Stimulated activated naive CD4-positive, alpha-beta T cell treated with Interleukin-2 at 50 U/mL for 16 hours (primary cell): ENCODE measurements around the gene DDX25.

ENCODE experiments used
- DNase-seq: peaks from one replicate; lab custom pipeline; 2025; lab: John Stamatoyannopoulos, UW

The DDX25 gene

DNA sequence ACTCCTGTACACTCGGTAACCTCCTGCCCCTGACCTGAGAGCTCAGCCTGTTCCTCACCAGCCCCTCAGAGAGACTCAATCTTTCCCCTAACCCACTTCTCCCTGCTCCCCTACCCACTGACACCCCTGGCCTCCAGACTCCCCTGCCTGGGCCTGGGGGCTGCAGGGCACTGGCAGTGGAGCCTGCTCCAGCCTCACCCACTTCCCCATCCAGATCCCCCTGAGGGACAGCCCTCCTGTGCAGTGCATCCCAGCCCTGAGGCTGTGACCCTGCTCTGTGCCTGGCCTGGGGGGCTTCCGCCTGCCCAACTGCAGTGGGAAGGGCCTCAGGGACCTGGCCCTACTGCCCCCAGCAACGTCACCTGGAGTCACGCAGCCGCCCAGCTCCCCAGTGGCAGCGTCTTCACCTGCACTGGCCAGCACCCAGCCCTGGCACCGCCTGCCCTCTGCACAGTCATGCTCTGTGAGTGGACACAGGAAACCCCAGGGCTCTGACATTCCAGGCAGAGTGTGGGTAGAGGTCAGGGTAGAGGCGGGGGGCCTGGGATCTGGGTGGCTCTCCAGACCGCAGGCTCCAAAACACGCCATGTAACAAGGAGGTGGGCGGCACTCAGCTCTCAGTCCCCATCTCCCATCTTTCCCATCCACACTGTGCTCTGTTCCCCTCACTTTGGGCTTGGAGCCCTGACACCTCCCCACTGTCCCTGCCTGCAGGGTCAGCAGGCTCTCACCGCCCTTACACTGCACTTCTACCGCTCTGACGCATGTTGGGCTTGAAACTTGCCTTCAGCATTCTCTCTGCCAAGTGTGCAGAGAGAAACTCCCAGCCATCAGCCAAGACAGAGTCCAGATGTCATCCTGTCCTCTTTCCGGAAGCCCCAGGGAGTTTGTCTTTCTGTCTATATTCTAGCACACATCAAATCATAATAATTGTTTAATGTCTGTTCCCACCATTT is 46.7 kb downstream of the DDX25 start:
- no peak for DNase-seq

DNA sequence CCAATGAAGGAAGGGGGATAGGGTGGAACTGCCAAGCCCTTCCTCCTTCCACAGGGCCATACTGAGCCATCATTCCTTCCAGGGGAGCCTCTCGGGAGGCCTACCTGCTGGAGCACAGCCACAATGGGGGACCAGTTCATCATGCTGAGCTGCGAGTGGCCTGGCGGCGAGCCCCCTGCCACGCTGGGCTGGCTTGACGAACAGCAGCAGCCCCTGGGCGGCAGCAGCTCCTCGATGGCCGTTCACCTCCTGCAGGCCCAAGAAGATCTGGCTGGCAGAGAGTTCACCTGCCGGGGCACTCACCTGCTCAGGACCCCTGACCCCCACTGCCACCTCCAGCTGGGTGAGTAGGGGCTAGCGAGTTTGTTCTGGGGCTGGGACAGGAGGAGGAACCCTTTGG is 47.4 kb downstream of the DDX25 start:
- no peak for DNase-seq

DNA sequence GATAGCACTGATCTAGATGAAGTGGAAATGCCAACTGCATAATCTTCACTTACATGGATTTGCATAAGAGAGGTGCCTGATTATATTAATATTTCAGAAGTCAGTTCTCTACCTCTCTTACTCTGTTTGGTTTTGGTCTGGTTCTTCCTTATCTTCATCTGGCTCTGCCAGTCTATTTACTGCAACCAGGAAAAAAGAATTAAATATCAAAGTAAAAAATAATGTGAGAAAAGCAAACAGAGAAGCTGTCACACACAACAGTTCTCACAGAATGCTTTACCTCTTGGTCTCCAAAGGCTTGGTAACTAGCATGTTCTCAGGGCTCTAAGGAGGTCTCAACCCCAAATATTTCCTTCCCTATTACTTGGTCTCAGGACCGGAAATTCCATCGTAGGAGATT is 48.3 kb downstream of the DDX25 start:
- DNase-seq, result no peak

DNA sequence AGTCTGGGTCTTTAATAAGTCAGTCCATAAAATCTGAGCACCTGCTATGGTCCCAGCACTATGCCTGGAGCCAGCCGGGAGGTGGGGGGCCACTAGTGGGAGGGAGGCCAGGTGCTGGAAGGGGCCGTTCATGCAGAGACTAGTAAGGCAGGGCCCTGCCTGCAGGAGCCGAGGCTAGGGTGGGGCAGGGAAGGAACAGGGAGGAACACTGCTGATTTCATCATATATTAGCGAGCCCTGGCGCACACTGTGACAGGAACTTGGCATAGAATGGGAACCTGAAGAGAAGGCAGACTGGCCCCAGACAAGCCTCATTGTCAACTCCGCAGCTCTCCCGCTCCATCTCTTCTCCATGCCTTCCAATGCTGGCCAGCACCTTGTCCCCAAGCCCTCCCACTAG is 48.7 kb downstream of the DDX25 start:
- DNase-seq, result no peak

DNA sequence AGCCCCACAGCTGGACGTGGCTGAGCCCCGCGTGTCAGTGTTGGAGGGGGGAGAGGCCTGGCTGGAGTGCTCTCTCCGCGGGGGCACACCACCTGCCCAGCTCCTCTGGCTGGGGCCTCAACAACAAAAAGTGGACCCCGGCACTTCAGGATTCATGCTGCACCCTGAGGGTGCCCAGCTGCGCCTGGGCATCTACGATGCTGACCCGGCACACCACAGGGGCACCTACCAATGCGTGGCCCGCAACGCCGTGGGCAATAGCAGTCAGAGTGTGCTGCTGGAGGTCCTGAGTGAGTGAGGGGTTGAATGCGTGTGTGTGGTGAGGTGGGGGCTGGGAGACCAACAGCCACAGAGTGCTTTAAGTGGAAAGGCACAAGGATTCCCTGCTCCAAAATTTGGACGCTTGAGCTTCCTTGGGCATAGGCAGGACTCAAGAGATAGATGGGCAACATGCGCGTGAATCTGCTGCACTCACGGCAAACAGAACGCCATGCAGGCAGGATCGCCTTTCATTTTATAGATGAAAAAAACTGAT is 49.2 kb downstream of the DDX25 start:
- DNase-seq, result no peak

DNA sequence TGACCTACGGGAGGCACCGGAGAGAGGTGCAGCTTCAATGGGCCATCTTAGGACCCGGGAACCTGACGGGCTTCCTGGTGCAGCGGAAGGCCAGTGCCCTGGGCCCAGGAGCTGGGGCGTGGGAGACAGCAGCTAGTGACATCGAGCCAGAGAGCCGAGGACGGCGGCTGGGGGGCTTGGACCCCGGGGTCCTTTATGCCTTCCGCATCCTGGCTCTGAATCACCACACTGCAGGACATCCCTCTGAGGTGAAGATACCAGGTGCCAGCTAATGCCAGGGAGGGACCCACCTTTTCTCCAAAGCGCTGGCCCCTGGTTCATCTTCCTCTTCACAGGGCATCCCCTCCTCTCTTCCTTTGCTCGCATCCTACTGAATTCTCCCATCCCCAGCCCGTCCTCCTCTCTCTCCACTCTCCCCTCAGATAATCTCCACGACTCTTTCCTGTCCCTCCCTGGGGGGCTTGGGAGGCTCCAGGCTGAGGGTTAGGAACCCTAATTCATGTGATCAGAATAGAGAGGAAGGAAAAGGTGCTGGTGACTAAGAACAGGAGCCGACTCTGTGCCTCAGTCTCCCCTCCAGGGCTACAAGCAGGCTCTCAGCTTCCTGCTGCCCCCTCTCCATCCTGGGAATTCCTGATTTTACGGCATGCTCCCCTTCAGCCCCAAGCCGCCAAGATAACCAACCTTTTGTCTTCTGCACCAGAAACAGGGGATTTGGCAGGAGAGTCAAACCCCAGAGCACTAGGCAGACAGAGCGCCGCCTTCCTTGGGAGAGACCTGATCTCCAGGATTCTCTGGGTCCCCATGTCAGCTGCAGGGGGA is 50.0 kb downstream of the DDX25 start:
- DNase-seq, result no peak

DNA sequence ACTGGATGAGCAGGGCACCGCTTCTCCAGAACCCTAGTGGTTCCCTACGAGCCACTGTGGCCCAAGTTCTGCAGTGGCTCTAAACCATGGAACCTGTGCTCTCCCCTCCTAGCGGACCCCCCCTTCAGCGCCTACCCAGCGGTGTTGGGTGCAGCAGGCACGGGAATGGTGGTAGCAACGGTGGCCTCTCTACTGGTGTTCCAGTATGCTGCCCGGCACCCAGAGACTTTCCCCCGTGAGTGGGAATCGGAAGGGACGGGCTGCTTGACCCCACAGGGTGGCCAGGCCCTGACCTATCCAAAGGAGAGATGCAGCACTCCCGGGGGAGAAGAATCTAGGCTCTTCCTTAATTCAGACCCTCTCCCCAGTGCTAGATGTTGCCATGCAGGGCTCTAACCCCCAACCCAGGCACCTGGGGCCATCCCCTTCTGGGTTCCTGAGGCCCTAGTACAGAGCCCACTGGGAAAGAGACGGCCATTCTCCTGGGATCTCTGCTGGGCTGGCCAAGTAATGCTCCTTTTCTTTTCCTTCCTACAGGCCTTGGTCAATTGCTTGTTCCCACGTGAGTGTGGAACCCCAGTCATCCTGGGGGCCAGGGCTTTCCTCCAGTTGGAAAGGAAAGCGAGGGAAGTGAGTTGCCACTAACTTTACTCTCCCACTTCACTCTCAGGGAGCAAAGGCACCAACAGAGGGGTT is 50.8 kb downstream of the DDX25 start:
- DNase-seq, result no peak

DNA sequence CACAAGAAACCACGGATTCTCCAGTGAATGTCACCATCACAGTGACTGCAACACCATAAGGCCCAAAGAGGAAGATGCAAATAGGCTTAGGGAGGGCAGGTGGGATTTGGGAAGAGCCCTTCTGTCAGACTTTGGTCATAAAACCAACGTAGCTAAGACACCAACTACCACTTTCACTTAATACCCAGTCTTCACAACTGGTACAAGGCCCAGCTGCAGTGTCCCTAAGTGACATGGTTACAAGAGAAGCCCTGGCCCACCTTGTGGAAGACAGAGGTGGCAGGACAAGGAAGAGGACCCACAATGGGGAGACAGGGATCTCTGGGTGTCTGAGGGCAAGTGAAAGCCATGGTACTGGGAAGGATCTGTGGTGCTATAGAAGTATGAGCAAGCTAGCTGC is 51.5 kb downstream of the DDX25 start:
- DNase-seq, result no peak

DNA sequence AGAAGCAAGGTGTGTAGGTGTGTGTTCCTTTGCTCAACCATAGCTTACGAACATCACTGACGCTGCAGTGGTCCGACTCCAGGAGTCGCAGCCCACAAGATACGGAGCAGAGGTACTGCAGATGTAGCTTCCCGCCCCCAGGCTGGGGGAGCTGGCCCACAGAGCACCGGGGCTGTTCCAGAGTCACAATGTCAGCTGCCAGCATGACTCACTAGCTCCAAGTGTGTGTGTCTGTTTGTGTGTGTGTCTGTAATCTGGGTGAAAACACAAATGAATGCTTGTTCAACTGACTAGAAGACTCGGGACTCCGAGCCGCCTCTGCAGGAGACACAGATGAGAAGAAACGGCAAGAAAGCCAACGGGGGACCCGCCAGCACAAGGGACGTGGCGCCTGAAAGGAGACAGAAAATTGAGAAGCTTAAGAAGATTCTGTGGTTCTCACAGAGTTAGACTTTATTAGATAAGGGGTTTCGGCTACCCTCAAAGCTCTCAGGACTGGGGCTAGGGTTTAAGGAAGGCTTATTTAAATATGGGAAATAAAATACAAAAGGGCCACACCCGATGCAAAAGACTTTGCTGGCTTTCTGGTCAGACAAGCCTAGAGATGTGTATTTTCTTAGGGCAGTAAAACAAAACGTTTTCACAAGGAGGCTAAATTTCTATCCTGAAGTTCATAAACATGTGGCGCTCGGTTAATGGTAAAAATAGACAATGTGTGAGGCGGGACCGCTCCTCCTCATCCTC is 52.3 kb downstream of the DDX25 start:
- no peak for DNase-seq

DNA sequence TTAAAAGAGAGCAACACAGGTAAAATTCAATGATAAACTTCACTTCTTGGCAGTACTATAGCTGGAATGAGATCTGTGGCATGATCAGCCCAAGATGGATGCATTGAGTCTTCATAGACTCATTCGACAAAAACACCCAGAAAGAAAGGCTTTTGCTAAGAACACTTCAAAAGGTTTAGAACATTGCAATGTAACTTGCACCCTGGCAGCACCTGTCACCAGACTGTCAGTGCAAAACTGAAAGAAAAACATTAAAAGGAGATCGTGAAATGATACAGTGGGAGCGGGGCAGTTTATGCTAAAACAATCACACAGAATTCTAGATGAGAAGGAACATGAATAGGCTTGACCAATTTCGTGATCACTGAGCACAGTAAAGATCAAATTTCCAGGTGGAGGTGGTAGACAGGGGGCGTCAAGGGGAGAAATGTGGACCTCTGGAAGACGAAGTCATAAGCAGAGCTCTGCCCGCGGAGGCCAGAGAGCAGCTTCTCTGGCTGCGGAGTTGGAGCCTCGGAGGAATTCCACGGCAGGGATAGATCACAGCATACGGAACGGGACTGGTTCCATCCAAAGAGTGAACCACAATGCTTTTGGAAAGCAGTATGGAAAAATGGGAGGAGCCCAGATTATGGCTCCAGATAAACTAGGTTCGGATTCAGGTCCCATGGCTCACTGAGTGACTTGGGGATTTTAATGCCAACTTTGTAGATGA is 53.5 kb downstream of the DDX25 start:
- no peak for DNase-seq

DNA sequence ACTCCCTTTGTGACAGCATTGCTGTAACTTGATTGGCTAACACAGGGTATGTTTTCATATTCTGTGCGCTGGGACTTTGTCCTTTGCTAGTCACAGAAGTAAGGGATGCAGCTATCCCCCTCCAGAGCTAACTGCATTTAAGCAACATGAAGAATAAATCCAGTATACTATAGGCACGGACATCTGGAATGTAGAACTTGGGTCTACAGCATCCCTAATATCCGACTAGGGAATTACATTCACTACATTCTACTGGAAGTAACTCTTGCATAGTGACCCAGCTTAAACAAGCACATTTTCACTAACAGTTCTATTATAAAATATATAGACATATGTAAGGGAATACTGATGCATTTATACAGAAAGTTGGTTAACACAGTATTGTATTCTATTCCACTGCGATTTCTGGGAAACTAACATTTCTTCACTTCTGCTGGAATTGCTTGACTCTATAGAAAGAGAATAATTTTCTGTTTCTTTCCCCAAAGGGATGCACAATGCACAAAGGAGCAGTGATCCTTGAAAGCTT is 54.6 kb downstream of the DDX25 start:
- DNase-seq, result no peak

DNA sequence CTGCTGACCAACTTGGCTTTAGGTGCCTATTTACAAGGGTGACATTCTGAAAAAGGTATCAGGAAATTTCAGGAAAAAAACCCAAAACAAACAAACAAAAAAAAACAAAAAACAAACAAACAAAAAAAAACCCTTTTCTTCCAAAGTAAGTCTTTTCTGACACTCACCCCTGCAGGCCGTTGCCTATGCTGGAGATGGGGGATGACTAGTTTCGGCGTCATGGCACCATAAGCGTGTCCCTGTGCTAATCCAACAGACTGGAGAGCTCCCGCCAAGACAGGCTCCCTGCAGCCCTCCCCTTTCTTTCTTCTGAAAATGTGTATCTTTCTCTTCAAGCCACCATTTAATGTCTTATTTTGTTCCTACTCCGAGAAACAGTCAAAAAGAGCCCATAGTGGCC is 55.2 kb downstream of the DDX25 start:
- no peak for DNase-seq

DNA sequence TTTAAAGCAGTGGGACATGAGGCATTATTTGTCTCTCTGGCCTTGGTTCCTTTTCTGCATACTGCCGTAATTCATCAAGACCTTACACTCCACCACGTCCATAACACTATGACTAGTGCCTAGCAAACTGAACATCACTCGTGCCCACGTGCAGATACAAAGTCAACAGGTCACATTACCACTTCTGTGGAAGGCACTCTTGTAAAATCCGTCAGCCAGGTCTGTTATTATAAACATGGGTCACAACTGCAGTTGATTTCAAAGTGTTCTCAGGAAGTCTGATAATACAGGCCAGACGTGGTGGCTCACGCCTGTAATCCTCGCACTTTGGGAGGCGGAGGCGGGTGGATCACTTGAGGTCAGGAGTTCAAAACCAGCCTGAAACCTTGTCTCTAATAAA is 55.6 kb downstream of the DDX25 start:
- no peak for DNase-seq

DNA sequence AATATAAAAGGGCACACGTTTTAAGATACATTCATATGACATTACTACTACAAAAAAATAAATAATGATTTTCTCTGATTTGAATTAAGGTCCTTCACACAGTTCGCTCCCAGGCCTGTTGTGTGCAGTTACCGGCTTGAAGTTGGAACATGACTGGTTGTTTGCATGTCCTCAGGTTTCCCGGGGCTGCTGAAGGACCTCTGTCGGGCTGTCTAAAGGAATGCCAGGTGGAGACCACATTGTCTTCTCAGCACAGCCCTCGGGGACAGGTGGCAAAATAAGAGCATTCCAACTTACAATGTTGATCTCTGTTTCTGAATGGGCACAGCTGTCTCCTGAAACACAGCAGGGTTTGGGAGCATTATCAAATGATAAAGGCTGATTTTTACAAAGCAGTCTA is 56.5 kb downstream of the DDX25 start:
- DNase-seq, result no peak

DNA sequence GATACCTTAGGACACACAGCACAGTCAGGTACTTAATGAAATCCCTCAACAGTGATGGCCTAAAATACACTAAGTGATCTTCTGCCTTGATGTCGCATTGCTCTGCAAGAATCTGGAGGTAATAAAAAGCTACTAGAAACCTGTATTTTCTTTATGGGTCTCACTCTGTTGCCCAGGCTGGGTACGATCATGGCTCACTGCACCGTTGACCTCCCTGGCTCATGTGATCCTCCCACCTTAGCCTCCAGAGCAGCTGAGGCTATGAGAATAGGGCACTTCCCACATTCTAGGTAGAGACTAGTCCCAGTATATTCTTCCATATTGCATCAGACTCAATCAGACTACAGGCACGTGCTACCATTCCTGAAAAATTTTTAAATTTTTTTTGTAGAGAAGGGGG is 63.2 kb downstream of the DDX25 start:
- DNase-seq, result no peak

DNA sequence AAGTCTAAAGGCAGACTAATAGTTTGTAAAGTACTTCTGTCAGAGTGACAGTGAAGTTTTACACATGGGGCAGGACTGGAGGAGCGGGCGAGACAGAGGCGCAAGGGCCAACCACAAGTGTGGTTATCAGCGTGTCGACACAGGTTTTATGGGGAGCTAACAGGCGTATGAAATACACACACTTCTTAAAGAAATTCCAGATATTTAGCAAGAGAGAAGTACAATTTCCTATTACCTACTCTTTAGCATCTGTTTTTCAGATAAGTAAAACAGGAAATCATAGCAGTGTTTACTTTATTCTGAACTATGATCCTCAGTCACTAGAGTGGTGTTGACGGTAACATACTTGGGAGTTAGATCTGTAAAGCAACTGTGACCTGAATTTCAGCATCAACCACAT is 64.0 kb downstream of the DDX25 start:
- no peak for DNase-seq

DNA sequence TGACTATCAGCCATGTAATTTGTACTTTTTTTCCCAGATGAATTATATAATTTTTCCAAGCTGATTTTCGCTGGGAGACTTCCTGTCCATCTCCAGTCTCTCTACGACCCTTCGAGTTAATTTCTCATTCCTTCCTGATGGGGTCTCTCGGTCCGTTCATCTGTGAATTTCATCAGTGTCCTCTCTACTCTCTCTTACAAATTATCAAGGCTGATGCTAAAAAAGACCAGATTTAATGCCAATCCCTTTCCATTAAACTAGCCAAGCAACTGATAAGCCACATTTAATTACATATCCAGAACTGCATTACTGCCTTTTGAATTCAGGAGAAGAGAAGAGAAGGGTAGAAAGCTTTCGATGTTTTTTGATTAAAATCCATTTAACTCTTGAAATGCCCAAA is 67.3 kb downstream of the DDX25 start:
- DNase-seq, result no peak

DNA sequence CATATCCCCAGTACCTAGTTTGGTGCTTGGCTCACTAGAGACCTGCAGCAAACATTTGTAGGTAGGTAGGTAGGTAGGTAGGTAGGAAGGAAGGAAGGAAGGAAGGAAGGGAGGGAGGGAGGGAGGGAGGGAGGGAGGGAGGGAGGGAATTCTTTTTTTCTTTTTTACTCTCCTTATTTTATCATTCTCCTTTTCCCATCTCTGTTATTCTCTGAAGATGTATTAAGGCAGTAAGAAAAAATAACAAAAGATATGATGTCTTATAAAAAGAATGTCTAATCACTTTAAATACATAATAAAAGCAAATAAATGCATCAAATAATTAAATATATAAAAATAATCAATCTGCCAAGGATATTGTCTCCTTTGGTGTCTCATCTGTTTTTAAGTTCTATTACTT is 70.0 kb downstream of the DDX25 start:
- DNase-seq, result no peak

DNA sequence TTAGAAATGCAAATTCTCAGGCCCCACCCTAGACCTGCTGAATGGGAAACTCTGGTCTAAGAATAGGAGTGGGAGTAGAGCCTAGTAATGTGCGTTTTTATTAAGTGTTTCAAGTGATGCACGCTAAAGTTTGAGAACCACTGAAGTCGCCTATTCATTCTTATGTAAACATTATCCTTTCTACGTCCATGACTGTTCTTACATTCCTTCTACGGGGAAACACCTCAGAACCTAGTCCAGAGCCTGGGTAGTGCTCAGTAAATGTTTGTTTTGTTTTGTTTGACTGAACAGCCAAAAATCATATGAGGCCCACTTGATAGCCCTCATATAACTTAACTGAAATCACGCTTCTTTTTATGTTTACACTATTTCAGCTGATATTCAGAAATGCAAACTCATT is 71.3 kb downstream of the DDX25 start:
- DNase-seq, result no peak

DNA sequence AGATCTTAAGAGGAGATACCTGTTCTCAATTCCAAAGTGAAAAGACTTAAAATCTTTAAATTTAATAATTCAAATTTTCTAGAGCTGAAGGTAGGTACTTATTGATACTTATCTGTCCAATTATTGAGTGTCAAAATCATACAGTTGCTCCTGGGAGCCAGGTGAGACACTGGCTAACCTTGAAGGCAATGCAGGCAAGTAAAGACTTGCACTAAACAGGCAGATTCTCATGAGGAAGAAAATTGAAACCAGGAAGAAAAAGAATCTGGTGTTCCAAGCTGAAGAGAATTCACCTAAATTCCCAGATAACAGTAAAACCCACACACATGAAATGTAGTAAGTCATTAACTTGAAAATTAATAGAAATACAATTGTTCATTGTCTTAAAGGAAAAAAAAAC is 71.8 kb downstream of the DDX25 start:
- DNase-seq, result no peak

DNA sequence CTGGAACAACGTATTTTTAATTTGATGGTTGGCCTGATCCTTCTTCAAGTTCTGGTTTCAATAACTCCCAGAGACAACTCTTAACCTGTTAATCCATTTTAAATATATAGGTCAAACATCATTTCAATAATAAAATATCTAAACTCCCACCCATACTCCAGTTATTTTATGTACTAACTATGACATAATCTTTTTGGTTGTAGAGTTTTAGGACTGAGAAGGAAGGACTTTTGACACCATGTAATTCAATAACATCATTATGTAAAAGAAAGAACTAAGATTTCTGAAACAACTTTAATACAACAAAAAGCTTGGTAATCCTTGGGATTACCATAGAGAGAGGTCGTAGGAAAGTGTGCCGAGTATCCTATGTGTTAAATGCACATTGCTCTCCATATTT is 73.0 kb downstream of the DDX25 start:
- no peak for DNase-seq
